Uterus (tissue), 4 donors: ENCODE data around the gene CIC. TPM values are rescaled to one million over a fixed set of nuclear protein-coding genes. Genes with fewer than 3 reads are reported as not detected.

Experiments used
- DNase-seq, 2 donors: peaks; one replicate each; pipeline ENCODE4 v3.0.0-alpha.2; 2019 to 2020
- H3K27ac ChIP-seq, 2 donors: fragments of 200-600 bp; sonication (generic); 1 replicate in 1 of 2; 2 replicates in 1 of 2; pipeline ENCODE4 v1.5.1; 2016 to 2018
- H3K27me3 ChIP-seq, 2 donors: fragments of 200-600 bp; sonication (generic); one replicate each; pipeline ENCODE4 v1.5.1; 2018 to 2019; ENCODE audit warnings: control low read depth in 1 of 2
- H3K36me3 ChIP-seq, 2 donors: fragments of 200-600 bp; sonication (generic); one replicate each; pipeline ENCODE4 v1.5.1; 2019; ENCODE audit warnings: control low read depth in 1 of 2
- H3K4me1 ChIP-seq, 2 donors: fragments of 200-600 bp; sonication (generic); one replicate each; pipeline ENCODE4 v1.5.1; 2018 to 2019; ENCODE audit warnings: control low read depth in 1 of 2
- H3K4me3 ChIP-seq, 2 donors: fragments of 200-600 bp; sonication (generic); 1 replicate in 1 of 2; 2 replicates in 1 of 2; pipeline ENCODE4 v1.5.1; 2018 to 2019; ENCODE audit warnings: mild to moderate bottlenecking in 1 of 2
- H3K9me3 ChIP-seq, 2 donors: fragments of 200-600 bp; sonication (generic); one replicate each; pipeline ENCODE4 v1.5.1; 2019; ENCODE audit warnings: control low read depth in 1 of 2
- POLR2A ChIP-seq, 2 donors: fragments of 450-650 bp; IDR thresholded peaks; one replicate each; pipeline ENCODE4 v1.6.1; 2016; ENCODE audit warnings: antibody characterized with exemption in 2 of 2, mild to moderate bottlenecking in 1 of 2, moderate library complexity in 1 of 2
- intact Hi-C: fragments of 100-400 bp; cut with DNase I; formaldehyde crosslinking; loops from one replicate; pipeline ENCODE4 v1.15.1; 2023; ENCODE audit warnings: low total_unique reads
- total RNA-seq, 4 donors: library from RNA; depleted of rRNA in 3 of 4; stranded (reverse); fragments of >200 nt in 3 of 4; gene quantifications; one replicate each; pipeline versions ENCODE4 v1.1.0 to v1.2.4, GENCODE V29; 2014 to 2023
- TF ChIP-seq, protein P1 (sequence below), 4 experiments: fragments of 200-600 bp in 2 of 4; fragments of 450-650 bp in 2 of 4; sonication (generic) in 2 of 4; IDR thresholded peaks; one replicate each; pipeline ENCODE4 v1.5.1; 2016 to 2019; ENCODE audit warnings: antibody characterized with exemption in 4 of 4, mild to moderate bottlenecking in 2 of 4, moderate library complexity in 1 of 4
- donor health status: DM: yes; HTN: yes; CAD: no.

CIC gene
- total RNA-seq, result 100 to 1,000 TPM in 1 of 4 donors, 10 to 100 TPM in 3; 28.7 to 155 (median 47.4) TPM

DNA sequence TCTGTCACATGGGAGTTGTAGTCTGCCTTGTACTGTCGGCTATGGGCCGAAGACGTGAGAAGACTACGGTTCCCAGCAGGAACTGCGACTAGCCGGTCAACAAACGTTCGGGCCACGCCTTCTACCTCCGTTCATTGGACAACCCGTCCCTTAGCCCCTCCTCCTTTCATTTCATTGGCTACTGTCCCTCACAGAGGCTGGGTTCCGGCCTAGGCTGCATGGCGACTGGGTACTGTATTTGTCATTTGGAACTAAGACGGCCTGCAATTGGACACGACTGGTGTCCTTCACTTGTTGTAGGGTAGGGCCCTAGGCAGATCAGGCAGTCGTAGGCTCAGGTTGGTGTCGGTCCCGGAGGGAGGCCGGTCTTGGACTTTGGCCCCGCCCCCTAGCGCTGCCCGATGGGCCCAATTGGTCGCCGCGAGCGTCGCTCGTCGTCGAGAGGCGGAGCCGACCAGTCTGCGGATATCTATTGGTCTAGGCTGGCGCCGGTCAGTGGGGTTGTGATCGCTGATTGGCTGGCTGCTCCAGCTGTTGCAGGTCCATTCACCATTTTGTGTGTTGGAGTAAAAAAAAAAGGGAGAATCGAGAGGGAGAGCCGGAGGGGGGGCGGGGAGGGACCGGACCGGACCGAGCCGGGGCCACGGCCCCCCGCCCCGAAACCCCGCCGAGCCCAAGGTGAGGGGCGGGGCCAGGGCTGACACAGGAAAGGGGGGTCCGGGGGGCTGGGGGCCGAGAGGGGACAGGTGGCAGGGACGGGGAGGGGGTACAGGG, at the start of gene CIC:
CIC (plus strand) TSS at position 549 of the 774 bp plus-strand sequence. CDS start 2,532 bp downstream, outside the sequence.
- Histone ChIP-seq H3K27ac (peak within 1 kb of the TSS; percentile 99), H3K4me1 (peaks cover 5 to 16% of the 10 kb centered on the region in 2 donors), H3K4me3 (peak within 1 kb of the TSS; percentile 70 to 75), H3K36me3 (no peaks in the 10 kb centered on the region), H3K9me3 (no peaks in the 10 kb centered on the region), H3K27me3 (no peaks in the 10 kb centered on the region)
- TF ChIP-seq, protein P1, sequence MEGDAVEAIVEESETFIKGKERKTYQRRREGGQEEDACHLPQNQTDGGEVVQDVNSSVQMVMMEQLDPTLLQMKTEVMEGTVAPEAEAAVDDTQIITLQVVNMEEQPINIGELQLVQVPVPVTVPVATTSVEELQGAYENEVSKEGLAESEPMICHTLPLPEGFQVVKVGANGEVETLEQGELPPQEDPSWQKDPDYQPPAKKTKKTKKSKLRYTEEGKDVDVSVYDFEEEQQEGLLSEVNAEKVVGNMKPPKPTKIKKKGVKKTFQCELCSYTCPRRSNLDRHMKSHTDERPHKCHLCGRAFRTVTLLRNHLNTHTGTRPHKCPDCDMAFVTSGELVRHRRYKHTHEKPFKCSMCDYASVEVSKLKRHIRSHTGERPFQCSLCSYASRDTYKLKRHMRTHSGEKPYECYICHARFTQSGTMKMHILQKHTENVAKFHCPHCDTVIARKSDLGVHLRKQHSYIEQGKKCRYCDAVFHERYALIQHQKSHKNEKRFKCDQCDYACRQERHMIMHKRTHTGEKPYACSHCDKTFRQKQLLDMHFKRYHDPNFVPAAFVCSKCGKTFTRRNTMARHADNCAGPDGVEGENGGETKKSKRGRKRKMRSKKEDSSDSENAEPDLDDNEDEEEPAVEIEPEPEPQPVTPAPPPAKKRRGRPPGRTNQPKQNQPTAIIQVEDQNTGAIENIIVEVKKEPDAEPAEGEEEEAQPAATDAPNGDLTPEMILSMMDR (IDR thresholded peaks at IDR 0.05), result peak in 1 of 4 experiments; percentile 9
- TF ChIP-seq POLR2A (IDR thresholded peaks at IDR 0.05), result peak; percentile 17 to 20
- DNase-seq, result peak; percentile 100
- intact Hi-C loops, result no loop called here

- intact Hi-C loops, result no loop called here
- H3K36me3 ChIP-seq, result no peaks in the 10 kb centered on the region
- peak; percentile 76 to 78 for TF ChIP-seq POLR2A (IDR thresholded peaks at IDR 0.05)
- TF ChIP-seq, protein P1 (IDR thresholded peaks at IDR 0.05), result peak in 2 of 4 experiments; percentile 3 to 18
- H3K4me1 ChIP-seq, result peaks cover 0 to 9% of the 10 kb centered on the region in 2 donors
- no peaks in the 10 kb centered on the region for H3K9me3 ChIP-seq
- peak within 1 kb of the TSS; percentile 79 to 88 for H3K27ac ChIP-seq
- no peaks in the 10 kb centered on the region for H3K27me3 ChIP-seq
- peak; percentile 96 to 98 for DNase-seq
- H3K4me3 ChIP-seq, result peak within 1 kb of the TSS; percentile 59 to 98
Observed at GRCh38 chr19:42219812-42220750, 49.0 kb upstream of the CIC start, which contains the start of gene ZNF526. ZNF526 (plus strand) TSS chr19:42220312; CDS start chr19:42224404, 4,092 bp downstream.

- intact Hi-C loops, result no loop called here
- Histone ChIP-seq H3K9me3 (no peaks in the 10 kb centered on the region), H3K27me3 (no peaks in the 10 kb centered on the region), H3K4me1 (peaks cover 0 to 9% of the 10 kb centered on the region in 2 donors), H3K4me3 (peak overlapping the region; percentile 59 to 98), H3K36me3 (no peaks in the 10 kb centered on the region), H3K27ac (peak overlapping the region; percentile 79 to 88)
- TF ChIP-seq POLR2A (IDR thresholded peaks at IDR 0.05), result no peak
- TF ChIP-seq, protein P1 (IDR thresholded peaks at IDR 0.05), result no peak
- no peak for DNase-seq
Observed at GRCh38 chr19:42220751-42221097, 48.3 kb upstream of the CIC start.

GRCh38 chr19:42224940-42225717, 43.9 kb upstream of the CIC start:
- Histone ChIP-seq H3K36me3 (no peaks in the 10 kb centered on the region), H3K9me3 (no peaks in the 10 kb centered on the region), H3K4me1 (peaks cover 0 to 8% of the 10 kb centered on the region in 2 donors), H3K4me3 (no peak overlapping the region), H3K27ac (no peak overlapping the region), H3K27me3 (no peaks in the 10 kb centered on the region)
- no peak for TF ChIP-seq POLR2A (IDR thresholded peaks at IDR 0.05)
- TF ChIP-seq, protein P1 (IDR thresholded peaks at IDR 0.05), result no peak
- DNase-seq, result no peak
- intact Hi-C loops, result no loop called here
